OCI-LY1 (cell line): ENCODE data around the gene KL.

Experiments
- H2AFZ ChIP-seq: fragments of 200-600 bp; sonication (generic), shearing (Covaris generic); 2 replicates; pipeline ENCODE4 v1.6.0; 2014; ENCODE audit warnings: antibody characterized with exemption, mild to moderate bottlenecking, low read length
- H3F3A ChIP-seq: fragments of 200-600 bp; sonication (generic), shearing (Covaris generic); 2 replicates; pipeline ENCODE4 v1.6.0; 2014; ENCODE audit warnings: mild to moderate bottlenecking, antibody characterized with exemption, low read length, moderate library complexity; ENCODE audit not compliant: insufficient read depth
- H3K27ac ChIP-seq: fragments of 200-600 bp; sonication (generic); 2 replicates; pipeline ENCODE4 v1.5.1; 2014; ENCODE audit warnings: low read length, mixed run types, mild to moderate bottlenecking, low read depth; ENCODE audit not compliant: poor library complexity, severe bottlenecking
- H3K27me3 ChIP-seq: fragments of 200-600 bp; sonication (generic); 2 replicates; pipeline ENCODE4 v1.6.0; 2014; ENCODE audit warnings: antibody characterized with exemption, mild to moderate bottlenecking, low read length, moderate library complexity; ENCODE audit not compliant: insufficient read depth
- H3K36me3 ChIP-seq: fragments of 200-600 bp; sonication (generic); 2 replicates; pipeline ENCODE4 v1.6.1; 2014; ENCODE audit warnings: mild to moderate bottlenecking, antibody characterized with exemption, low read length, moderate library complexity, mixed read lengths; ENCODE audit not compliant: insufficient read depth
- H3K4me1 ChIP-seq: fragments of 200-600 bp; sonication (generic); 2 replicates; pipeline ENCODE4 v1.5.1; 2014; ENCODE audit warnings: mild to moderate bottlenecking, low read length, moderate library complexity; ENCODE audit not compliant: insufficient read depth, severe bottlenecking
- H3K4me2 ChIP-seq: fragments of 200-600 bp; sonication (generic), shearing (Covaris generic); 2 replicates; pipeline ENCODE4 v1.6.1; 2014; ENCODE audit warnings: low read length
- H3K4me3 ChIP-seq: fragments of 200-600 bp; sonication (generic); 2 replicates; pipeline ENCODE4 v1.5.1; 2014; ENCODE audit warnings: low read length, low read depth, mild to moderate bottlenecking, mixed read lengths; ENCODE audit not compliant: poor library complexity, severe bottlenecking
- H3K79me2 ChIP-seq: fragments of 200-600 bp; shearing (Covaris generic); 2 replicates; pipeline ENCODE4 v1.6.1; 2016; ENCODE audit warnings: mixed run types, low read length, mixed read lengths; ENCODE audit not compliant: insufficient read depth
- H3K9ac ChIP-seq: fragments of 200-600 bp; sonication (generic), shearing (Covaris generic); 2 replicates; pipeline ENCODE4 v1.6.1; 2014; ENCODE audit warnings: mild to moderate bottlenecking, low read length, mixed read lengths
- H3K9me2 ChIP-seq: fragments of 200-600 bp; sonication (generic), shearing (Covaris generic); 2 replicates; pipeline ENCODE4 v1.6.1; 2014; ENCODE audit warnings: low read depth, mild to moderate bottlenecking, low read length, mixed read lengths
- H3K9me3 ChIP-seq: fragments of 200-600 bp; shearing (Covaris generic); 2 replicates; pipeline ENCODE4 v1.6.1; 2014; ENCODE audit warnings: low read length, mixed read lengths
- H4K20me1 ChIP-seq: fragments of 200-600 bp; sonication (generic), shearing (Covaris generic); 2 replicates; pipeline ENCODE4 v1.6.0; 2016; ENCODE audit warnings: mild to moderate bottlenecking, low read length; ENCODE audit not compliant: insufficient read depth
- EZH2 ChIP-seq: fragments of 200-600 bp; sonication (generic), shearing (Covaris generic); IDR thresholded peaks from 2 replicates; pipeline ENCODE4 v1.8.0; 2017; ENCODE audit warnings: borderline replicate concordance, mixed run types, mild to moderate bottlenecking, antibody characterized with exemption, low read length, moderate library complexity, mixed read lengths
- TF ChIP-seq, protein P1 (sequence below): fragments of 200-600 bp; sonication (generic), shearing (Covaris generic); IDR thresholded peaks from 2 replicates; pipeline ENCODE4 v1.5.1; 2017; ENCODE audit warnings: mild to moderate bottlenecking, antibody characterized with exemption, low read length, moderate library complexity, mixed read lengths

KL gene

DNA sequence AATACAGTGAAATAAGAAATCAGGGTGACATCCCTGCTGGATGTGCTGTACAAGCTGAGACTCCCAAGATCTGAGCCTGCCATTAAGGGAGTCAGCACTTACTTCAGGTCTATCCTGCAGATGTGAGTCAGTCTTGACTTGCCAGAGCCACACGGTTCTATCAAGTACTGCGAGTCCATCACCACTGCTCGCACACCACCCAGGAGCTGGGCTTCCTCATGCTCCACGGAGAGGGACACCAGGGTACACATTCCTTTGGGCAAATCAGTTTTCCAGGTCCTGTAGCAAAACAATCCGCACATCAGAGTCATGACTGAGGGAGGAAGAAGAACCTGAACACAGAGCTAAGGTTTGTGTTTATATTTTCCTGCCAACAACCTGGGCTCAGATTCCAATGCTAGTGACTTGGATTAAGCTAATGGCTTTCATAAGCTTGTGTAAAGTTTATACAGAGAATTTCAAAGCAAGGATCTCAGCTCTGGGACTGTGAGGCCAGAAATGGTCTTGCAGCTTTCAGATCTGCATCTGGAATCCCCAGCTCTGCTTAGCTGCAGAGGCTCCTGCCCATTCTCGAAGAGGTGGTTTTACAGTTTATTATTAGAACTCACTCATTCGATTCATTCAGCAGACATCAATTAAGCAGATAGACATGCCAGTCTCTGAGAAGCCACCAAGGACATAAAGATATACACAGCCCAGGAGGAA, 90.6 kb downstream of the KL start:
- Histone ChIP-seq H3K9me3 (no peaks in the 10 kb centered on the region), H3K9ac (no peak overlapping the region), H3K9me2 (no peaks in the 10 kb centered on the region), H3K27me3 (no peaks in the 10 kb centered on the region), H3K4me2 (no peak overlapping the region), H4K20me1 (no peaks in the 10 kb centered on the region), H3F3A (no peaks in the 10 kb centered on the region), H2AFZ (no peak overlapping the region), H3K27ac (no peak overlapping the region), H3K4me3 (no peak overlapping the region), H3K36me3 (no peaks in the 10 kb centered on the region), H3K4me1 (peaks cover 31% of the 10 kb centered on the region), H3K79me2 (no peaks in the 10 kb centered on the region)
- TF ChIP-seq, protein P1, sequence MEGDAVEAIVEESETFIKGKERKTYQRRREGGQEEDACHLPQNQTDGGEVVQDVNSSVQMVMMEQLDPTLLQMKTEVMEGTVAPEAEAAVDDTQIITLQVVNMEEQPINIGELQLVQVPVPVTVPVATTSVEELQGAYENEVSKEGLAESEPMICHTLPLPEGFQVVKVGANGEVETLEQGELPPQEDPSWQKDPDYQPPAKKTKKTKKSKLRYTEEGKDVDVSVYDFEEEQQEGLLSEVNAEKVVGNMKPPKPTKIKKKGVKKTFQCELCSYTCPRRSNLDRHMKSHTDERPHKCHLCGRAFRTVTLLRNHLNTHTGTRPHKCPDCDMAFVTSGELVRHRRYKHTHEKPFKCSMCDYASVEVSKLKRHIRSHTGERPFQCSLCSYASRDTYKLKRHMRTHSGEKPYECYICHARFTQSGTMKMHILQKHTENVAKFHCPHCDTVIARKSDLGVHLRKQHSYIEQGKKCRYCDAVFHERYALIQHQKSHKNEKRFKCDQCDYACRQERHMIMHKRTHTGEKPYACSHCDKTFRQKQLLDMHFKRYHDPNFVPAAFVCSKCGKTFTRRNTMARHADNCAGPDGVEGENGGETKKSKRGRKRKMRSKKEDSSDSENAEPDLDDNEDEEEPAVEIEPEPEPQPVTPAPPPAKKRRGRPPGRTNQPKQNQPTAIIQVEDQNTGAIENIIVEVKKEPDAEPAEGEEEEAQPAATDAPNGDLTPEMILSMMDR, result no peak
- TF ChIP-seq EZH2, result no peak

- H3K79me2 ChIP-seq, result no peaks in the 10 kb centered on the region
- no peaks in the 10 kb centered on the region for H4K20me1 ChIP-seq
- H3K9me2 ChIP-seq, result no peaks in the 10 kb centered on the region
- no peaks in the 10 kb centered on the region for H3K27me3 ChIP-seq
- TF ChIP-seq EZH2, result no peak
- TF ChIP-seq, protein P1, result no peak
- H3K4me1 ChIP-seq, result peaks cover 31% of the 10 kb centered on the region
- no peaks in the 10 kb centered on the region for H3K36me3 ChIP-seq
- H3K9ac ChIP-seq, result no peak overlapping the region
- no peak overlapping the region for H3K4me3 ChIP-seq
- no peak overlapping the region for H3K27ac ChIP-seq
- no peak overlapping the region for H3K4me2 ChIP-seq
- H3F3A ChIP-seq, result no peaks in the 10 kb centered on the region
- no peak overlapping the region for H2AFZ ChIP-seq
- H3K9me3 ChIP-seq, result no peaks in the 10 kb centered on the region
Measured at GRCh38 chr13:33107361-33107760, 91.1 kb downstream of the KL start.

GRCh38 chr13:33108620-33109019, 92.4 kb downstream of the KL start:
- Histone ChIP-seq H3K9ac (no peak overlapping the region), H3K4me1 (peaks cover 31% of the 10 kb centered on the region), H3K36me3 (no peaks in the 10 kb centered on the region), H3K4me2 (no peak overlapping the region), H3K79me2 (no peaks in the 10 kb centered on the region), H3K9me2 (no peaks in the 10 kb centered on the region), H2AFZ (no peak overlapping the region), H3K9me3 (no peaks in the 10 kb centered on the region), H4K20me1 (no peaks in the 10 kb centered on the region), H3F3A (no peaks in the 10 kb centered on the region), H3K4me3 (no peak overlapping the region), H3K27ac (no peak overlapping the region), H3K27me3 (no peaks in the 10 kb centered on the region)
- TF ChIP-seq EZH2, result no peak
- TF ChIP-seq, protein P1, result no peak
